ENCODE data around the gene AIRE. TPM values are rescaled to one million over a fixed set of nuclear protein-coding genes. Genes with fewer than 3 reads are reported as not detected.

The AIRE gene
- total RNA-seq, 2 donors from 2014 or later, result not detected

- no peak overlapping the region for H3K27ac ChIP-seq
- 71% methylated on average over 28 of the region's 29 CpGs for WGBS
- no peak for DNase-seq (ENCODE audit: low spot score)
- no peak overlapping the region for H3K4me3 ChIP-seq
- intact Hi-C loops (cut with DNase I), result no loop called here
- no peak for TF ChIP-seq CTCF (IDR thresholded peaks at IDR 0.05)
- no peak for TF ChIP-seq POLR2A (IDR thresholded peaks at IDR 0.05)
- no peak for TF ChIP-seq POLR2AphosphoS5 (IDR thresholded peaks at IDR 0.05)
- no peaks in the 10 kb centered on the region for H3K27me3 ChIP-seq (replicated peaks; ENCODE audit: insufficient read depth)
- H3K36me3 ChIP-seq, result no peaks in the 10 kb centered on the region
- H3K9me3 ChIP-seq, result no peaks in the 10 kb centered on the region
- H3K4me1 ChIP-seq (replicated peaks), result no peaks in the 10 kb centered on the region
Observed at GRCh38 chr21:44253832-44254710, 31.6 kb upstream of the AIRE start.

DNA sequence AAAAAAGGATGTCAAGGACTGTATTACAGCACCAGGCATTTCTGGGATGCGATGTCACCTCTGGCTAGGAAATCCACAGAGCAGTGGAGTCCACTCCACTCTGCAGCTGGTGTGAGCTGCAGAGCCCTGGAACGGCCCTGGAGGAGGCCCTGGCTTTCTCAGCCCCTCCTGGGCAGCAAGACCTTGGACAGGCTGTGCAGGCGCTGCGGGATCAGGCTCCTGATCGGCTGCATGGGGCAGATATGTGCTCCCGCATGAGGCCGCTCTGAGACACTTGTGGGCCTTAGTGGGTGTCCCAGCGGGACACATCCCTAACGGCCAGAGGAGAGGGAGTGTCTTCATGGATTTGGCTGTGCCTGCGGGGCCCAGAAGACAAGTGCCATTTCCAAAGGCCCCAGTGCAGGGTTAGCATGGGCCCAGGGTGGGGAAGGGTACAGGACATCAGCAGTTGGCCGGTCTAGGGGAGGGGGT lies 30.1 kb upstream of the AIRE start:
- no peaks in the 10 kb centered on the region for H3K9me3 ChIP-seq
- WGBS, result 91% methylated on average over 11 of the region's 11 CpGs
- intact Hi-C loops (cut with DNase I), result no loop called here
- no peak for TF ChIP-seq CTCF (IDR thresholded peaks at IDR 0.05)
- no peak for TF ChIP-seq POLR2AphosphoS5 (IDR thresholded peaks at IDR 0.05)
- TF ChIP-seq POLR2A (IDR thresholded peaks at IDR 0.05), result no peak
- no peak for DNase-seq (ENCODE audit: low spot score)
- H3K4me1 ChIP-seq (replicated peaks), result no peaks in the 10 kb centered on the region
- no peaks in the 10 kb centered on the region for H3K36me3 ChIP-seq
- no peak overlapping the region for H3K27ac ChIP-seq
- H3K27me3 ChIP-seq (replicated peaks; ENCODE audit: insufficient read depth), result no peaks in the 10 kb centered on the region
- H3K4me3 ChIP-seq, result no peak overlapping the region

DNA sequence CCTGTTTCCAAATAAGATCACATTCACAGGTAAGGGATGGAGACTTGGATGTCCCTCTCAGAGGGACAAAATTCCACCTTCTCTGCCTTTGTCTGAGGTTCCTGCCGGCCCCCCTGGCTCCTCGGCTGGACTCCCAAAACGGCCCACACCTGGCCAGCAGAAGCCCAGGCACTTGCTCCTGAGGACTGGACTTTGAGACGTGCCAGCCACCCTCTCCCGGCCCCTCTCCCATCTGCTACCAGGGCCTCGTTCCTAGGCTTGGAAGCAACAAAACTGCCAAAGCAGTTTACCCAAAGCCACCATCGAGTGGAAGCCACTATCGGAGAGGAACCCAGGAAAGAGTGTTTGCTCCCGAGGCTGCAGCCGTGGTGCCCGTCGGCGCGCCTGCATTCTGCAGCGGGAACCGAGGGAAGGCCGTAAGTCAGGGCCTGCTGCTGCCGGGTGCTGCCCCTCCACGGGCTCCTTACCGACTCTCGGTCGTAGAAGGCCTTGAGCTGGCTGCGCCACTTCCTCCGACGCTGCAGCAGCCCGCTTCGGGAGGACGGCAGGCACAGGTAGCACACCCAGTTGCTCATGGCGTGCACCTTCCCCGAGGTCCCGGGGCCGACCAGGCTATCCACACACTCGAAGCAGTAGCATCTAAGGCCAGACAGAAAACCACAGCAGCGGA lies 27.5 kb upstream of the AIRE start:
- H3K27me3 ChIP-seq (replicated peaks; ENCODE audit: insufficient read depth), result no peaks in the 10 kb centered on the region
- no peaks in the 10 kb centered on the region for H3K4me1 ChIP-seq (replicated peaks)
- DNase-seq (ENCODE audit: low spot score), result no peak
- 92% methylated on average over 31 of the region's 34 CpGs for WGBS
- no peaks in the 10 kb centered on the region for H3K36me3 ChIP-seq
- no peaks in the 10 kb centered on the region for H3K9me3 ChIP-seq
- H3K4me3 ChIP-seq, result no peak overlapping the region
- no peak overlapping the region for H3K27ac ChIP-seq
- intact Hi-C loops (cut with DNase I), result no loop called here
- TF ChIP-seq CTCF (IDR thresholded peaks at IDR 0.05) (no peak), POLR2AphosphoS5 (IDR thresholded peaks at IDR 0.05) (no peak), POLR2A (IDR thresholded peaks at IDR 0.05) (no peak)

GRCh38 chr21:44259082-44259705 lies 26.5 kb upstream of the AIRE start:
- WGBS, result 87% methylated on average over 22 of the region's 22 CpGs
- H3K4me1 ChIP-seq (replicated peaks), result no peaks in the 10 kb centered on the region
- no peaks in the 10 kb centered on the region for H3K27me3 ChIP-seq (replicated peaks; ENCODE audit: insufficient read depth)
- no peak overlapping the region for H3K27ac ChIP-seq
- H3K4me3 ChIP-seq, result no peak overlapping the region
- intact Hi-C loops (cut with DNase I), result no loop called here
- H3K9me3 ChIP-seq, result no peaks in the 10 kb centered on the region
- TF ChIP-seq CTCF (IDR thresholded peaks at IDR 0.05) (no peak), POLR2AphosphoS5 (IDR thresholded peaks at IDR 0.05) (no peak), POLR2A (IDR thresholded peaks at IDR 0.05) (no peak)
- no peaks in the 10 kb centered on the region for H3K36me3 ChIP-seq
- DNase-seq (ENCODE audit: low spot score), result no peak
